DMS79 treated with DMSO at 0.1 percent for 48 hours (cell line): ENCODE results near the gene SLCO4A1.
A peak's percentile ranks its signal among the peaks of the same experiment; 100 is the strongest.

Experiments used
- DNase-seq: peaks from one replicate; lab custom pipeline; 2025; lab: John Stamatoyannopoulos, UW

Gene SLCO4A1

GRCh38 chr20:62642051-62642665, at the start of gene SLCO4A1:
Gene SLCO4A1, plus strand, starts transcription at chr20:62642503. Its CDS starts 13,952 bp downstream, at chr20:62656455.
- peak; percentile 82 for DNase-seq

- no peak for DNase-seq
These were observed 49.7 kb upstream of the SLCO4A1 start for GRCh38 chr20:62592506-62593177.

DNA sequence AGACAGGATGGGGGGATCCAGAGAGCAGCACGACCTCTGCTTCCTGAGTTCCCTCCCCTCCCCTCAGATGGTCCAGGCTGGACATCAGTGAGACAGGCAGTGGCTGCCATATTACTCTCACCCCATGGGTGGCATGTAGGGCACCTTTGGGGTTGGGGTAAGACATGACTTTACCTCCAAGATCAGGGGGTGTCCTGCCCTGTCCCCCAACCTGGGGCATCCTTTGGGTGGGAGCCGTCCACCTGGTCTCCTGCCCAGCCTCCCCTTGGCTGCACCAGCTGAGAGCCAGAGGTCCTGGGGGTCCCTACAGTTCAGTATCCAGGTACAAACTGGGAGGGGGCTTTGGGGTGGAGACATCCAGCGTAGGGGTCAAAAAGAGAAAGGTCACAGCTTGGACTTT, 48.7 kb upstream of the SLCO4A1 start:
- no peak for DNase-seq

DNA sequence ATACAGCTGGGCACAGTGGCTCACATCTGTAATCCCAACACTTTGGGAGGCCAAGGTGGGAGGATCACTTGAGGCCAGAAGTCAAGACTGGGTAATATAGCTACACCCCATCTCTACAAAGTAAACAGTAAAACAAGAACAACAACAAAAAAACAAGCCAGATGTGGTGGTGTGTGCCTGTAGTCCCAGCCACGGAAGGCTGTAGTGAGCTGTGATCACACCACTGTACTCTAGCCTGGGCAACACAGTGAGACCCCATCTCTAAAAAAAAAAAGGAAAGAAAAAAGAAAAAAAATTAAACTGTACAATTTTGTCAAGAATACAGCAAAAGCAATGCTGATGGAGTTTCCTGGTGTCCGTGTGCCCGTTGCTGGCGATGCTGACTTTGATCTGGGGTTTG, 47.2 kb upstream of the SLCO4A1 start:
- no peak for DNase-seq

- DNase-seq = no peak
These were observed 46.8 kb upstream of the SLCO4A1 start for GRCh38 chr20:62595491-62595890.

DNA sequence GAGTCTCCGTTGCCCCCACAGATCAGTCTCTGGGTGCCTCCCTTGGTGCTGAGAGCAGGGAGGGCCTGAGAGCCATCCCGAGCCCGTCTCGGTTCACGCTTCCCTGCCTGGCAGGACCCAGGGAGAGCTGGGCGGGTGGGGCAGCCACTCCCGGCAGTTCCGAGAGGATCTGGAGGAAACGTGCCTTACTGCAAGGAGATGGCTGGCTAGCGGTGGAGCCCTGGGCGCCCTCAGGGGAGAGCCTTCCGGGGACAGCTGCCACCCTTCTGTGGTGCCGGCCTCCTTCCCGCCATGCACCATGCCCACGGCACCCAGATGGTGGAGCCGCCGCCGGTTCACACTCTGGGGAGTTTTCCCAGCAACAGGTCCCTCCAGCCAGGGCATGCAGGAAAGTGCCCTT, 45.8 kb upstream of the SLCO4A1 start:
- no peak for DNase-seq

DNA sequence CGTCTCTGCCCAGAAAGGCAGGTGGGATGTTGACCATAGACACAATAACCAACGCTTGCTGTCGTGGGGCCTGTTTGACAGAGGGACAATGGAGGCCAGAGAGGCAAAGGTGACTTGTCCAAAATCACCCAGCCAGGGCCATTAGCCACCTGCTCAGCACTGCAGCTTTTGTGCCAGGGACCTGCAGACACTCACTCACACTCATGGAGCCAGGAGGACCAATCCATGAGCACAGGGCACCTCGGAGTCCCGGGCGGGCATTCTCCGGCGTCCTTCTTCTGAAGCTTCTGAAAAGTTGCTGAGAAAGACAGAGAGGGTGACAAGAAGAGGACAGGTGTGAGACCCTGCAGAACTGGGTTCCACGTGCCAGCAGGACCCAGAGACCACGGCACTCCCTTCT, 45.4 kb upstream of the SLCO4A1 start:
- no peak for DNase-seq

DNA sequence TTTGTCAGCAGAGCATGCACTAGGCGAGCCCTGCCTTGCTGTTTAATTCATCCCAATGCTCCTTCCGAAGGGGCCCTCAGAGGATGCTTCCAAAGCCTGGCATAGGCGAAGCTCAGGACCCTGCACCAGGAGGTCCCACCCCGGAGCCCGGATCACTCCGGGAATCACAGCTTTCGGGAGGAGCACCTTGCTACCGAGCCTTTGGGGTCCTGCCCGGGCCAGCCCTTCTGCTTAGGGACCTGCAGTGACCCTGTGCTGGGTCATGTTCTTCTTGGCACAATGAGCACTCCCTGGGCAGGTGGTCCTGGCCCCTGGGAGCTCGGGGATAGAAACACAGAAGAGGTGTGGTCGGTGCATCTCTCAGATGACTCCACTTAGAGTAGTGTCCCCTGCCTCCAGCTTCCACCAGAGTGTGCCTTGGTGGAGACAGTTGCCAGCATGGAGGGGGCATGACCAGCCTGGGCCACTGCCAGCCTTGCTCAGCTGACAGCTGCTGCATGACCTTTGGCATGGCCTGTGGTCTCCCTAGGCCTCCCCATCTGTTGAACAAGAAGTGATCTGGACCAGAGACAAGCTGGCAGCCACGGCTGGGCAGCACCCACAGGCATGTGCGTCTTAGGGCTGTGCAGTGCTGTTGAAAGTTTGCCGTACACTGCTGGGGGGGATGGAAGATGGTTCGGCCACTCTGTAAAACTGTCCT, 44.7 kb upstream of the SLCO4A1 start:
- no peak for DNase-seq

DNA sequence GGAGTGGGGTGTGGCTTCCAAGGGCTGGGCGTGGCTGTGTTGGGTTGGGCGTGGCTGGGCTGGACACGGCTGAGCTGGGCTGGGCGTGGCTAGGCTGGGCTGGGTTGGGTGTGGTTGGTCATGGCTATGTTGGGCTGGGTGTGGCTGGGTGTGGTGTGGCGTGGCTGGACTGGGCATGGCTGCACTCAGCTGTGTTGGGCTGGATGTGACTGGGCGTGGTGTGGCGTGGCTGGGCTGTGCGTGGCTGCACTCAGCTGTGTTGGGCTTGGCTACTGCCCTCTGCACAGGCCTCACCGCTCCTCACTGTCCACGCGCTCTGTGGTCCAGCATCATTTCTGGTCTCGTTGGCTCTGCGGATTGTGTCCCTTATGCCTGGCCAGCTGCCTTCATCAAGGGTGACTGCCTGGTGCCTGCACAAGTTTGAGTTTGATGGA, 43.5 kb upstream of the SLCO4A1 start:
- DNase-seq = no peak

GRCh38 chr20:62599216-62600110, 42.8 kb upstream of the SLCO4A1 start:
- DNase-seq = no peak

DNA sequence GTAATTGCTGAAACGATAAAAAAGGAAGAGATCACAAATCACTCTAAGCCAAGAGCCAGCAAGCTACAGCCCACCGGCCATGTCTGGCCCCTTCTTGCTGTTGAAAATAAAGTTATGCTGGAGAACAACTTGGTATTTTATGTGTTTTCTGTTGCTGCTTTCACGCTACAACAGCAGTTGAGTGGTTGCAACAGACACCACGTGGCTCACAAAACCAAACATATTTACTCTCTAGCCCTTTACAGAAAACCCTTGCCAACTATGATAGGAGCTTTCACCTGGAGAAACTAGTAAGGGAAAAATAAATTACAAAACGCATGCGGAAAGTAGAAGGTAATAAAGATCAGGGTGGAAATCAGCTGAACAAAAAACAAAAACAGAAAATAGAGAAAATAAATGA, 41.1 kb upstream of the SLCO4A1 start:
- DNase-seq = peak; percentile 70

GRCh38 chr20:62601714-62602113, 40.6 kb upstream of the SLCO4A1 start:
- DNase-seq = no peak

DNA sequence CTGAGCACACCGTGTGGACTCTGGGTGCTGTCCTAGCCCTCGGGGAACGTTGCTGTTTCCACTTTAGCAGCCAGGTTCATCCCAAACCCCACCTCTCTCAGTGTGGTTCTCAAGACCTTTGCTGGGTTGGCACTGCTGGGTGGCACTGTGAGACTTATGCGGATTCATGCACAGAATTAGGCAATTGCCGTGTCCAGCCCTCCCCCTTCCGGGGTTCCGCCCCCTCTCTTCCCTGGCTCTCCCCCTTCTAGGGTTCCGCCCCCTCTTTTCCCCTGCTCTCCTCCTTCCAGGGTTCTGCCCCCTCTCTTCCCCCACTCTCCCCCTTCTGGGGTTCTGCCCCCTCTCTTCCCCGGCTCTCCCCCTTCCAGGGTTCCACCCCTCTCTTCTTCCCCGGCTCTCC, 39.8 kb upstream of the SLCO4A1 start:
- peak; percentile 53 for DNase-seq

DNA sequence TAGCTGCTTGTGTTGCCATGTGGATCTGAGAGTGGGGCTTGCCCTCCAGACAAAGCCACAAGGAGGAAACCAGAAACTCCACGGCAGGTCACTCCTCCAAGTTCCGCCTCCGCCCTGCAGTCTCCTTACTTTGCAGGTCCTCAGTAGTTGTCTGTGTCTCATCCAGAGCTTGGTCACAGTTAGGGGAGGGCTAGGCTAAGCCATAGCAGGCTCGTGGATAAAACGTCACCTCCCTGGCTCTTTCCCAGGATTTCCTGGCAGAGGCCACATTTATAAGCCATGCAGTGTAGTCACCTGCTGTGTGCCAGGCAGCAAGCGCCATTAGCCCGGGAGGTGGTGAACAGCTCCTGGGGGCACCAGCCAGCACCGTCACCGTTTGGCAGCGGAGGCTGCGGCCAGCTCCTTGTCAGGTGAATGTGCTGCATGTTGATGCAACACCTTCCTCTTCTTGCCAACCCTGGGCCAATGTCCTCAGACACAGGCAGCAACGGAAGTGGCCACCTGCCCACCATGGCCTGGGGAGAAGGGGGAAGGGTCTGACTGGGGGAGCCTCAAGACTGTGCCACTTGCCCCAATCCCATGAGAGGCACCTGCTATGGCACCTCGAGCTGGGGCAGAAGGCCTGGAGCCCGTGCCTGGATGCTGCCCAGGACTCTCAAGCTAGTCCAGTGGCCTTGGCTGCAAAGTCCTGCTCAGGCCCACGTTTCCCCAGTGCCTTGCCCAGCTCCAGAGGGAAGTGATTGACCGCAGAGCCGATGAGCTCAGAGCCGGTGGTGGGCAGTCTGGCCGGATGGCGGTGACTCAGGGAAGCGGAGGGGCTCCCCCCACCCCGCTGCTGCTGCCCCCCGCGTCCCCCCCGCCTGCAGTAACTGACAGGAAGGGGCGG, 39.0 kb upstream of the SLCO4A1 start:
- DNase-seq = peak; percentile 96

DNA sequence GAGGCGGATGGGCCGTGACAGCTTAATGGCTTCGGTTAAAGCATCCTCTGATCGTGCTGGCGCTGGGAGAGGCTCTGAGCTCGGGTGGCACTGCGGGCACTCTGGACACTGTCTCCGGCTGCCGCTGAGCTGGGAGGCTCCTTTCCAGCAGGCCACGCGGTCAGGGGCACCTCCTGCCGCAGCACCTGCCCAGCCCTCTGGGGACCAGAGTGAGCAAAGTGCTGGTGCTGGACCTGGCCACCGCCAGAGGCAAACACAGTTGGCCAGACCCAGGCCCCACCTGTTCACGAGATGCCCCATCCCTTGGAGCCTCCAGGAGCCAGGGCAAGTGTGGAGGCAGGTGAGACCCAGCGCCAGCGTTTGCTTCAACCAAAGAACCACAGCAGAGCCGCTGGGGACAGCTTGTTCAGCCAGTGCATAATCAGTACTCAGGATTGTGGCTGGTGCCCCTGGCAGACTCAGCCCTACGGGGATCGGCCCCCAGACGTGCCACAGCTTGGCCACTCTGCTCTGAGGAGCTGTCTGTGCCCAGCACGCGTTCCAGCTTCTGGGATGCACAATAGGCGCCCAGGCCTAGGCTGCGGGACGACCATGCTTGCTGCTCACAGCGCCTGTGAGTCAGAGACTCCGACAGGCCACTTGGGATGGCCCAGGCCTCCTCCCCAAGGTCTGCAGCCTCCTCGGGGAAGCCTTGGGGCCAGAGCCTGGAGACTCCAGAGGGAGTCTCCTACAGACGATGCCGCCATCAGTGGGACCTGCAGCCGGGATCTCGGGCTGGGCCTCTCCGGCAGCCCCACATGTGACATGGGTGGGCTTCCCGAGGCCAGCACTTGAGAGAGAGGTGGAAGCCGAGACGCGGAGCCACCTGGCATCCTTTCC, 38.2 kb upstream of the SLCO4A1 start:
- DNase-seq = peak; percentile 46

- DNase-seq = no peak
These were observed 37.5 kb upstream of the SLCO4A1 start for GRCh38 chr20:62604796-62605195.

DNA sequence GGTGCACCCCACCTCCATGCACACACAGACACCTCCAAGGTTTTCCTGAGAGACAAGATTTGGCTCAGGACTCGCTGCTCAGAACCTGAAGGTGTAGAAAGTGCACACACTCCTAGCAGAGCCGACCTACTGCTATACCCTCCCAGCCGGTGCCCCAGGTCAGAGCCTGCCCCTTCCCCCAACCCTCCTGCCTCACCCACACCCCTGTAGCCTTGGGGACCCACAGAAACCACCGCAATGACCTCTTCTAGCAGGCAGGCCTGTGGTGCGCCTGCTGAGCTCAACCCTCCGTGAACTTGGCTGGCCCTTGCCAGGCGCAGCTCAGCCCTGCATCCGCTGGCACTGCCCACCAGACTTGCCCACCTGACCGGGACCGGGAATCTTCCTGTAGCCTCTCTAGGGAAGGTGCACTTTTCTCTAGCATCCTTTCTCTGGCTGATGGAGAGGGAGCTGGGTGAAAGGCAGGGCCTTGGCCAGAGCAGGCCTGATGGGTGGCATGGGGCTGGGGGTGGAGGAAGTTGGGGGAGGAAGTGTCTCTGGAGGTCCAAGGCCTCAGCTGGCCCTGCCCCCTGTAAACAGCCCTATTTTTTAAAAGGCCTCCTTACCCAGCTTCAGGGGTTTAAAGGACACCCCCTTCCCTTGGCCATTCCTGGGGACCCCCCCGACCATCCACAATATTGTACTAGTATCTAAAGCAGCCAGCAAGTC, 36.9 kb upstream of the SLCO4A1 start:
- DNase-seq = no peak

- DNase-seq = no peak
These were observed 36.3 kb upstream of the SLCO4A1 start for GRCh38 chr20:62606016-62606415.

DNA sequence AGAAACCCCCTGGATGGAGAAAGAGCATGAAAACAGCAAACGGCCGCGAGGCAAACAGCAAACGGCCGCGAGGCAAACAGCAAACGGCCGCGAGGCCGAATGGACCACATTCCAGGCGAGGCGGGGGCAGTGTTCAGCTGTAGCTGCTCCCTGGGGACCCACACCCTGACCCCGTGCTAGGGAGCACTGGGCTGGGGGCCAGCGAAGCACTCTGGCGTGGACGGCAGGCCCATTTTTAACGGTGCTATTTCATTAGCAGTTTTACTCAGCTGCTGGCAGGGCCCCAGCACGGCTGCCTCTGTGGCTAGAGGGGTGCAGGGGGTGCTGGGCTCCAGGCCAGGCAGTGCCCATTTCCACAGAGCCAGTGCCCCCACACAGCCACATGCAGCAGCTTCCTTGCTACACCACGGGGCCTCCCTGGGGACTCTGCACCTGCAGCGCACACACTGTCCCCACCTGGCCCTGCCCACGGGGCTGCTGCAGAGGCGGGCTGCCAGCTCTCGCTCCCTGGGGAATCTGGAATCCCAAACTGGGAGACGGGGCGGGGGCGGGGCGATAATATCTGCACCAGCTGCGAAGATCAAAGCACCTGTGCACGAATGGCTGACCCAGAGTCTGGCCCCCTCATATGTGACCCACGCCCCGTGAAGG, 35.6 kb upstream of the SLCO4A1 start:
- DNase-seq = peak; percentile 86
